SH-SY5Y (cell line): ENCODE data around the gene MRPL11.

Source experiments
- GATA2 ChIP-seq: IDR thresholded peaks from 2 replicates; pipeline ENCODE4 v1.6.1; 2011; ENCODE audit warnings: mild to moderate bottlenecking, low read depth, low read length
- GATA3 ChIP-seq: IDR thresholded peaks from 2 replicates; pipeline ENCODE4 v1.6.1; 2011; ENCODE audit warnings: low read depth, mild to moderate bottlenecking, low read length, moderate library complexity

MRPL11 gene

GRCh38 chr11:66473167-66473566 is 34.5 kb upstream of the MRPL11 start:
- TF ChIP-seq GATA3 = no peak
- no peak for TF ChIP-seq GATA2

GRCh38 chr11:66472054-66472453 is 33.4 kb upstream of the MRPL11 start:
- TF ChIP-seq GATA2 (no peak), GATA3 (no peak)

GRCh38 chr11:66471142-66471541 is 32.5 kb upstream of the MRPL11 start:
- TF ChIP-seq GATA2 = no peak
- no peak for TF ChIP-seq GATA3

GRCh38 chr11:66470015-66470414 is 31.4 kb upstream of the MRPL11 start:
- TF ChIP-seq GATA3 (no peak), GATA2 (no peak)

- TF ChIP-seq GATA3 (no peak), GATA2 (no peak)
These were observed 30.8 kb upstream of the MRPL11 start for GRCh38 chr11:66469441-66469840.

- TF ChIP-seq GATA3 = no peak
- TF ChIP-seq GATA2 = no peak
These were observed 30.0 kb upstream of the MRPL11 start for GRCh38 chr11:66468691-66469090.

- no peak for TF ChIP-seq GATA3
- TF ChIP-seq GATA2 = no peak
These were observed 29.1 kb upstream of the MRPL11 start for GRCh38 chr11:66467756-66468155.

GRCh38 chr11:66467034-66467659 is 28.5 kb upstream of the MRPL11 start:
- TF ChIP-seq GATA3 = no peak
- no peak for TF ChIP-seq GATA2

- TF ChIP-seq GATA3 (no peak), GATA2 (no peak)
These were observed 27.8 kb upstream of the MRPL11 start, which contains the start of gene PELI3 for GRCh38 chr11:66466225-66467033. Gene PELI3, plus strand, starts transcription at chr11:66466905. Its CDS starts 1,224 bp downstream, at chr11:66468129.

GRCh38 chr11:66465373-66466224 is 27.0 kb upstream of the MRPL11 start:
- no peak for TF ChIP-seq GATA2
- TF ChIP-seq GATA3 = no peak

- TF ChIP-seq GATA2 = no peak
- TF ChIP-seq GATA3 = no peak
These were observed 26.3 kb upstream of the MRPL11 start for GRCh38 chr11:66464916-66465315.

- TF ChIP-seq GATA3 = no peak
- no peak for TF ChIP-seq GATA2
These were observed 24.3 kb upstream of the MRPL11 start for GRCh38 chr11:66462911-66463310.

GRCh38 chr11:66462010-66462409 is 23.4 kb upstream of the MRPL11 start:
- TF ChIP-seq GATA2 = no peak
- no peak for TF ChIP-seq GATA3

- no peak for TF ChIP-seq GATA3
- TF ChIP-seq GATA2 = no peak
These were observed 20.6 kb upstream of the MRPL11 start for GRCh38 chr11:66459138-66459778.
